Dendritic cell treated with granulocyte-macrophage colony-stimulating factor and Interleukin-4, amounts not matched to agents 40 ng/mL and 50 ng/mL, for 4 days (primary cell): ENCODE measurements around the gene TUBB8B.
"Not testable (repeated sequence)": the region's sequence is repeated elsewhere in the genome, so short reads cannot be mapped to it uniquely, and the experiment has no call there.

Source experiments
- H3K27ac Mint-ChIP-seq: one replicate; pipeline ENCODE4 v1.8.0; 2022; ENCODE audit warnings: mild to moderate bottlenecking, mixed read lengths
- H3K27me3 Mint-ChIP-seq: one replicate; pipeline ENCODE4 v1.8.0; 2022; ENCODE audit warnings: mild to moderate bottlenecking, mixed read lengths
- H3K36me3 Mint-ChIP-seq: one replicate; pipeline ENCODE4 v1.8.0; 2022; ENCODE audit warnings: low read depth, mixed read lengths
- H3K4me1 Mint-ChIP-seq: one replicate; pipeline ENCODE4 v1.8.0; 2022; ENCODE audit warnings: low read depth, mixed read lengths
- H3K4me3 Mint-ChIP-seq: one replicate; pipeline ENCODE4 v1.8.0; 2022; ENCODE audit warnings: mild to moderate bottlenecking, moderate library complexity, mixed read lengths
- H3K9me3 Mint-ChIP-seq: one replicate; pipeline ENCODE4 v1.8.0; 2022; ENCODE audit warnings: mixed read lengths
- intact Hi-C: fragments of 100-400 bp; cut with micrococcal nuclease; formaldehyde crosslinking; loops from one replicate; pipeline ENCODE4 v1.15.0; 2022

The TUBB8B gene

GRCh38 chr18:73181-73777 lies 23.9 kb upstream of the TUBB8B start:
- H3K9me3 Mint-ChIP-seq, H3K4me3 Mint-ChIP-seq, intact Hi-C loops, H3K36me3 Mint-ChIP-seq, H3K27me3 Mint-ChIP-seq, H3K27ac Mint-ChIP-seq, H3K4me1 Mint-ChIP-seq: not testable (repeated sequence)

- H3K9me3 Mint-ChIP-seq, H3K27me3 Mint-ChIP-seq, H3K4me1 Mint-ChIP-seq, H3K4me3 Mint-ChIP-seq, H3K27ac Mint-ChIP-seq, H3K36me3 Mint-ChIP-seq, intact Hi-C loops: not testable (repeated sequence)
Measured at GRCh38 chr18:67701-68100, 18.3 kb upstream of the TUBB8B start.

- H3K4me1 Mint-ChIP-seq, intact Hi-C loops, H3K36me3 Mint-ChIP-seq, H3K27ac Mint-ChIP-seq, H3K9me3 Mint-ChIP-seq, H3K27me3 Mint-ChIP-seq, H3K4me3 Mint-ChIP-seq: not testable (repeated sequence)
Measured at GRCh38 chr18:64279-64678, 14.9 kb upstream of the TUBB8B start.

- H3K4me1 Mint-ChIP-seq, intact Hi-C loops, H3K27me3 Mint-ChIP-seq, H3K36me3 Mint-ChIP-seq, H3K27ac Mint-ChIP-seq, H3K9me3 Mint-ChIP-seq, H3K4me3 Mint-ChIP-seq: not testable (repeated sequence)
Measured at GRCh38 chr18:63656-64055, 14.2 kb upstream of the TUBB8B start.

- H3K27ac Mint-ChIP-seq, H3K4me1 Mint-ChIP-seq, H3K36me3 Mint-ChIP-seq, H3K4me3 Mint-ChIP-seq, H3K27me3 Mint-ChIP-seq, intact Hi-C loops, H3K9me3 Mint-ChIP-seq: not testable (repeated sequence)
Measured at GRCh38 chr18:54388-54787, 5.0 kb upstream of the TUBB8B start.

- H3K9me3 Mint-ChIP-seq, H3K27ac Mint-ChIP-seq, H3K27me3 Mint-ChIP-seq, intact Hi-C loops, H3K4me3 Mint-ChIP-seq, H3K36me3 Mint-ChIP-seq, H3K4me1 Mint-ChIP-seq: not testable (repeated sequence)
Measured at GRCh38 chr18:48696-49095, 719 bp downstream of the TUBB8B start.

GRCh38 chr18:13177-13576 lies 36.2 kb downstream of the TUBB8B start:
- intact Hi-C loops, H3K4me3 Mint-ChIP-seq, H3K4me1 Mint-ChIP-seq, H3K27ac Mint-ChIP-seq, H3K9me3 Mint-ChIP-seq, H3K36me3 Mint-ChIP-seq, H3K27me3 Mint-ChIP-seq: not testable (repeated sequence)

- H3K27me3 Mint-ChIP-seq, intact Hi-C loops, H3K27ac Mint-ChIP-seq, H3K4me3 Mint-ChIP-seq, H3K4me1 Mint-ChIP-seq, H3K36me3 Mint-ChIP-seq, H3K9me3 Mint-ChIP-seq: not testable (repeated sequence)
Measured at GRCh38 chr18:12773-13172, 36.6 kb downstream of the TUBB8B start.

GRCh38 chr18:11383-12274 lies 37.8 kb downstream of the TUBB8B start:
- H3K36me3 Mint-ChIP-seq, H3K9me3 Mint-ChIP-seq, H3K4me1 Mint-ChIP-seq, H3K27ac Mint-ChIP-seq, H3K27me3 Mint-ChIP-seq, H3K4me3 Mint-ChIP-seq, intact Hi-C loops: not testable (repeated sequence)

GRCh38 chr18:10624-11184 lies 38.7 kb downstream of the TUBB8B start:
- H3K4me1 Mint-ChIP-seq, H3K36me3 Mint-ChIP-seq, H3K4me3 Mint-ChIP-seq, intact Hi-C loops, H3K9me3 Mint-ChIP-seq, H3K27ac Mint-ChIP-seq, H3K27me3 Mint-ChIP-seq: not testable (repeated sequence)

GRCh38 chr18:9937-10336 lies 39.5 kb downstream of the TUBB8B start:
- H3K9me3 Mint-ChIP-seq, H3K4me3 Mint-ChIP-seq, H3K27ac Mint-ChIP-seq, intact Hi-C loops, H3K4me1 Mint-ChIP-seq, H3K36me3 Mint-ChIP-seq, H3K27me3 Mint-ChIP-seq: not testable (repeated sequence)
